HG03045 (cell line): Measurements from ENCODE around the gene PTGR3.
"Not testable (repeated sequence)": the region's sequence is repeated elsewhere in the genome, so short reads cannot be mapped to it uniquely, and the experiment has no call there.

Experiments used
- ATAC-seq: cut with Tn5 transposase; IDR thresholded peaks from one replicate; pipeline ENCODE4 v1.9.1; 2021; ENCODE audit warnings: mild to moderate bottlenecking, moderate library complexity; ENCODE audit not compliant: unreplicated experiment

PTGR3 gene

GRCh38 chr18:75203416-75204268 is 5.3 kb downstream of the PTGR3 start:
- no peak for ATAC-seq

GRCh38 chr18:75202696-75203365 is 6.1 kb downstream of the PTGR3 start:
- ATAC-seq, result no peak

- ATAC-seq, result no peak
These were observed 7.4 kb downstream of the PTGR3 start for GRCh38 chr18:75201282-75202270.

- no peak for ATAC-seq
These were observed 8.2 kb downstream of the PTGR3 start for GRCh38 chr18:75200605-75201280.

GRCh38 chr18:75200071-75200470 is 8.9 kb downstream of the PTGR3 start:
- no peak for ATAC-seq

- no peak for ATAC-seq
These were observed 9.6 kb downstream of the PTGR3 start for GRCh38 chr18:75199327-75199726.

- ATAC-seq, result no peak
These were observed 10.9 kb downstream of the PTGR3 start for GRCh38 chr18:75198036-75198435.

- ATAC-seq, result no peak
These were observed 16.0 kb downstream of the PTGR3 start for GRCh38 chr18:75192899-75193298.

- no peak for ATAC-seq
These were observed 19.2 kb downstream of the PTGR3 start for GRCh38 chr18:75189696-75190095.

- ATAC-seq, result not testable (repeated sequence)
These were observed 21.2 kb downstream of the PTGR3 start for GRCh38 chr18:75187702-75188101.

GRCh38 chr18:75185460-75185859 is 23.5 kb downstream of the PTGR3 start:
- no peak for ATAC-seq

- no peak for ATAC-seq
These were observed 24.9 kb downstream of the PTGR3 start for GRCh38 chr18:75183973-75184493.

GRCh38 chr18:75183524-75183923 is 25.4 kb downstream of the PTGR3 start:
- no peak for ATAC-seq

- ATAC-seq, result no peak
These were observed 28.9 kb downstream of the PTGR3 start for GRCh38 chr18:75179819-75180600.

- no peak for ATAC-seq
These were observed 30.6 kb downstream of the PTGR3 start for GRCh38 chr18:75178376-75178775.

- ATAC-seq, result no peak
These were observed 32.1 kb downstream of the PTGR3 start for GRCh38 chr18:75176849-75177248.

GRCh38 chr18:75173738-75174137 is 35.2 kb downstream of the PTGR3 start:
- no peak for ATAC-seq

GRCh38 chr18:75173125-75173432 is 35.9 kb downstream of the PTGR3 start:
- peak; percentile 98 for ATAC-seq

GRCh38 chr18:75172299-75173124 is 36.4 kb downstream of the PTGR3 start:
- peak; percentile 16 for ATAC-seq
